ENCODE data around the gene PDCD1.
A peak's percentile ranks its signal among the peaks of the same experiment; 100 is the strongest.

GRCh38 chr2:241877989-241878970, 19.6 kb upstream of the PDCD1 start:
- TF ChIP-seq, protein P1, sequence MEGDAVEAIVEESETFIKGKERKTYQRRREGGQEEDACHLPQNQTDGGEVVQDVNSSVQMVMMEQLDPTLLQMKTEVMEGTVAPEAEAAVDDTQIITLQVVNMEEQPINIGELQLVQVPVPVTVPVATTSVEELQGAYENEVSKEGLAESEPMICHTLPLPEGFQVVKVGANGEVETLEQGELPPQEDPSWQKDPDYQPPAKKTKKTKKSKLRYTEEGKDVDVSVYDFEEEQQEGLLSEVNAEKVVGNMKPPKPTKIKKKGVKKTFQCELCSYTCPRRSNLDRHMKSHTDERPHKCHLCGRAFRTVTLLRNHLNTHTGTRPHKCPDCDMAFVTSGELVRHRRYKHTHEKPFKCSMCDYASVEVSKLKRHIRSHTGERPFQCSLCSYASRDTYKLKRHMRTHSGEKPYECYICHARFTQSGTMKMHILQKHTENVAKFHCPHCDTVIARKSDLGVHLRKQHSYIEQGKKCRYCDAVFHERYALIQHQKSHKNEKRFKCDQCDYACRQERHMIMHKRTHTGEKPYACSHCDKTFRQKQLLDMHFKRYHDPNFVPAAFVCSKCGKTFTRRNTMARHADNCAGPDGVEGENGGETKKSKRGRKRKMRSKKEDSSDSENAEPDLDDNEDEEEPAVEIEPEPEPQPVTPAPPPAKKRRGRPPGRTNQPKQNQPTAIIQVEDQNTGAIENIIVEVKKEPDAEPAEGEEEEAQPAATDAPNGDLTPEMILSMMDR (IDR thresholded peaks at IDR 0.05), result peak; percentile 44 to 71 (median 64)
- no peak for TF ChIP-seq POLR2A (IDR thresholded peaks at IDR 0.05)
